RWPE2 (cell line): ENCODE results near the gene NARF.
A peak's percentile ranks its signal among the peaks of the same experiment; 100 is the strongest.
"Not testable (repeated sequence)": the region's sequence is repeated elsewhere in the genome, so short reads cannot be mapped to it uniquely, and the experiment has no call there.

ENCODE experiments used
- ATAC-seq: fragments of 200-7000 bp; cut with Tn5 transposase; 3 replicates; pipeline ENCODE4 v1.9.1; 2021; ENCODE audit warnings: low read depth
- DNase-seq: peaks from one replicate; pipeline ENCODE4 v3.0.0-alpha.2; 2020; ENCODE audit warnings: low spot score
- H3K27ac ChIP-seq: fragments of 450-650 bp; 2 replicates; pipeline ENCODE4 v1.5.1; 2017; ENCODE audit warnings: mild to moderate bottlenecking; ENCODE audit not compliant: poor library complexity, severe bottlenecking
- H3K27me3 ChIP-seq: fragments of 250-450 bp; sonication (Bioruptor Pico); 2 replicates; pipeline ENCODE4 v1.5.1; 2021; ENCODE audit warnings: mild to moderate bottlenecking, moderate library complexity; ENCODE audit not compliant: insufficient read depth, poor library complexity, severe bottlenecking
- H3K36me3 ChIP-seq: fragments of 250-450 bp; sonication (Bioruptor Pico); 2 replicates; pipeline ENCODE4 v1.5.1; 2020; ENCODE audit warnings: low read depth, mild to moderate bottlenecking, moderate library complexity
- H3K4me1 ChIP-seq: fragments of 250-450 bp; sonication (Bioruptor Pico); 2 replicates; pipeline ENCODE4 v1.5.1; 2021; ENCODE audit warnings: mild to moderate bottlenecking, moderate library complexity; ENCODE audit not compliant: insufficient read depth, poor library complexity, severe bottlenecking
- H3K4me3 ChIP-seq: fragments of 250-450 bp; sonication (Bioruptor Pico); 2 replicates; pipeline ENCODE4 v1.5.1; 2021; ENCODE audit warnings: mild to moderate bottlenecking, moderate library complexity; ENCODE audit not compliant: severe bottlenecking
- H3K9me3 ChIP-seq: fragments of 250-450 bp; sonication (Bioruptor Pico); 2 replicates; pipeline ENCODE4 v1.5.1; 2021; ENCODE audit warnings: mild to moderate bottlenecking, moderate library complexity; ENCODE audit not compliant: severe bottlenecking
- CTCF ChIP-seq: fragments of 450-650 bp; IDR thresholded peaks from one replicate; pipeline ENCODE4 v1.5.1; 2017; ENCODE audit warnings: mild to moderate bottlenecking, moderate library complexity; ENCODE audit not compliant: poor library complexity, severe bottlenecking

The NARF gene

GRCh38 chr17:82457073-82457928 lies 1.2 kb upstream of the NARF start:
- Histone ChIP-seq H3K4me3 (peak overlapping the region; percentile 88), H3K9me3 (no peaks in the 10 kb centered on the region), H3K27me3 (no peaks in the 10 kb centered on the region), H3K27ac (peak overlapping the region; percentile 87), H3K36me3 (peaks cover 16% of the 10 kb centered on the region), H3K4me1 (peaks cover 11% of the 10 kb centered on the region)
- no peak for DNase-seq
- ATAC-seq = no peak
- no peak for TF ChIP-seq CTCF

- peak overlapping the region; percentile 88 for H3K4me3 ChIP-seq
- H3K36me3 ChIP-seq = peaks cover 16% of the 10 kb centered on the region
- no peak for ATAC-seq
- no peak for DNase-seq
- TF ChIP-seq CTCF = no peak
- H3K4me1 ChIP-seq = peaks cover 11% of the 10 kb centered on the region
- no peaks in the 10 kb centered on the region for H3K27me3 ChIP-seq
- H3K9me3 ChIP-seq = no peaks in the 10 kb centered on the region
- H3K27ac ChIP-seq = peak overlapping the region; percentile 87
These were observed 687 bp upstream of the NARF start for GRCh38 chr17:82457929-82458178.

GRCh38 chr17:82458885-82459424 lies 414 bp downstream of the NARF start:
- peaks cover 16% of the 10 kb centered on the region for H3K36me3 ChIP-seq
- peak overlapping the region; percentile 87 for H3K27ac ChIP-seq
- no peaks in the 10 kb centered on the region for H3K27me3 ChIP-seq
- ATAC-seq (no peak), DNase-seq (peak; percentile 65)
- TF ChIP-seq CTCF = no peak
- peaks cover 11% of the 10 kb centered on the region for H3K4me1 ChIP-seq
- no peaks in the 10 kb centered on the region for H3K9me3 ChIP-seq
- peak overlapping the region; percentile 88 for H3K4me3 ChIP-seq

GRCh38 chr17:82459936-82460335 lies 1.4 kb downstream of the NARF start:
- Histone ChIP-seq H3K36me3 (peaks cover 25% of the 10 kb centered on the region), H3K4me1 (peaks cover 11% of the 10 kb centered on the region)
- not testable (repeated sequence) for H3K27ac ChIP-seq, ATAC-seq, DNase-seq, H3K4me3 ChIP-seq, H3K27me3 ChIP-seq, H3K9me3 ChIP-seq

DNA sequence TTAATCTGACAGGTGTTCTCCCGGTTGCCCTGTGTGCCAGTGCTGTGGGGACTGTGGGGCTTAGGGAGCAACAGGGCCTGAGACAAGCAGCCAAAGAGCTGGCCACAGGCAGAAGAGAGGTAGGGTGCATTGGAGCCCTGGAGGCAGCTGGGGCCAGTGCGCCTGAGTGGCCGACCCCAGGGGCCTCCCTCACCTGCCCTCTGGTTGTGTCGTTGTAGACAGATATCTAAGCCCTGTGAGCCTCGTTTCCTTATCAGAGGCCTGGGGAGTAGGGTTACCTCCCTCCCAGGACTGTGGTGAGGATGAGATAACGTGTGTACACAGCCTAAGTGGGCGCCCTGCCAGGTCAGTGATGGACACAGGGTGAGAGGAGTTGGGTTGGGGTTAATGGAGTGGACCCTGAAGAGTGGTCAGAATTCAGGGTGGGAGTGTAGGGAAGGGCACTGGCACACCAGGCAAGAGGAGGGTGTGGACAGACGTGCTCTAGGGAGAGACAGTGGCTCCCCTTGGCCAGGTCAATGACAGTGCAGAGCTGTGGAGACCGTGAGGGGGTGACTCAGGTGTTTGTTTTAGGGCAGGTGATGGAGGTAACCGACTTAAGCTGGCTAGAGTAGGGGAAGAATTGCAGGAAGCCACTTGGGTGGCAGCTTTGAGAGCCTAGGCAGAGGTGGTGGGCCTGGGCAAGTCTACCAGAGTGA lies 3.4 kb downstream of the NARF start:
- Histone ChIP-seq H3K27ac (no peak overlapping the region), H3K36me3 (peaks cover 32% of the 10 kb centered on the region), H3K4me1 (peaks cover 11% of the 10 kb centered on the region), H3K4me3 (no peak overlapping the region), H3K9me3 (no peaks in the 10 kb centered on the region), H3K27me3 (no peaks in the 10 kb centered on the region)
- ATAC-seq (no peak), DNase-seq (no peak)
- TF ChIP-seq CTCF = no peak
